ENCODE measurements around the gene BCAS3.

BCAS3 gene

GRCh38 chr17:61345061-61345460, 667.4 kb downstream of the BCAS3 start:
- H3K4me2 ChIP-seq (ENCODE audit: low read length) = no peak overlapping the region
- no peaks in the 10 kb centered on the region for H4K20me1 ChIP-seq (ENCODE audit: insufficient read depth, low read length)
- TF ChIP-seq EZH2phosphoT487 (IDR thresholded peaks at IDR 0.05; ENCODE audit: low read depth) (no peak), CTCF (IDR thresholded peaks at IDR 0.05; ENCODE audit: low read depth, low read length) (no peak)
- H3K27me3 ChIP-seq (ENCODE audit: low read depth, low read length) = no peaks in the 10 kb centered on the region
- H3K36me3 ChIP-seq (replicated peaks; ENCODE audit: low read depth, low read length) = no peaks in the 10 kb centered on the region
- H2AFZ ChIP-seq (ENCODE audit: low read depth, low read length) = no peak overlapping the region
- no peak overlapping the region for H3K4me3 ChIP-seq (ENCODE audit: low read length)
- H3K79me2 ChIP-seq (ENCODE audit: low read length) = no peaks in the 10 kb centered on the region
- no peaks in the 10 kb centered on the region for H3K4me1 ChIP-seq (ENCODE audit: low read length)
- no peak overlapping the region for H3K27ac ChIP-seq (ENCODE audit: low read length)
- no peak overlapping the region for H3K9ac ChIP-seq (ENCODE audit: low read length)
- no peaks in the 10 kb centered on the region for H3K9me3 ChIP-seq (ENCODE audit: insufficient read depth, low read length)

GRCh38 chr17:61345825-61346666, 668.4 kb downstream of the BCAS3 start:
- no peak overlapping the region for H2AFZ ChIP-seq (ENCODE audit: low read depth, low read length)
- no peaks in the 10 kb centered on the region for H3K4me1 ChIP-seq (ENCODE audit: low read length)
- no peak overlapping the region for H3K27ac ChIP-seq (ENCODE audit: low read length)
- no peak overlapping the region for H3K4me3 ChIP-seq (ENCODE audit: low read length)
- no peaks in the 10 kb centered on the region for H3K9me3 ChIP-seq (ENCODE audit: insufficient read depth, low read length)
- H3K27me3 ChIP-seq (ENCODE audit: low read depth, low read length) = no peaks in the 10 kb centered on the region
- H4K20me1 ChIP-seq (ENCODE audit: insufficient read depth, low read length) = no peaks in the 10 kb centered on the region
- no peaks in the 10 kb centered on the region for H3K79me2 ChIP-seq (ENCODE audit: low read length)
- TF ChIP-seq EZH2phosphoT487 (IDR thresholded peaks at IDR 0.05; ENCODE audit: low read depth) = no peak
- no peak for TF ChIP-seq CTCF (IDR thresholded peaks at IDR 0.05; ENCODE audit: low read depth, low read length)
- no peak overlapping the region for H3K4me2 ChIP-seq (ENCODE audit: low read length)
- H3K36me3 ChIP-seq (replicated peaks; ENCODE audit: low read depth, low read length) = no peaks in the 10 kb centered on the region
- H3K9ac ChIP-seq (ENCODE audit: low read length) = no peak overlapping the region

- H3K36me3 ChIP-seq (replicated peaks; ENCODE audit: low read depth, low read length) = no peaks in the 10 kb centered on the region
- no peaks in the 10 kb centered on the region for H3K79me2 ChIP-seq (ENCODE audit: low read length)
- H3K4me3 ChIP-seq (ENCODE audit: low read length) = no peak overlapping the region
- no peak overlapping the region for H3K27ac ChIP-seq (ENCODE audit: low read length)
- H3K9ac ChIP-seq (ENCODE audit: low read length) = no peak overlapping the region
- no peak overlapping the region for H2AFZ ChIP-seq (ENCODE audit: low read depth, low read length)
- H3K27me3 ChIP-seq (ENCODE audit: low read depth, low read length) = no peaks in the 10 kb centered on the region
- no peaks in the 10 kb centered on the region for H4K20me1 ChIP-seq (ENCODE audit: insufficient read depth, low read length)
- no peak overlapping the region for H3K4me2 ChIP-seq (ENCODE audit: low read length)
- no peaks in the 10 kb centered on the region for H3K9me3 ChIP-seq (ENCODE audit: insufficient read depth, low read length)
- no peaks in the 10 kb centered on the region for H3K4me1 ChIP-seq (ENCODE audit: low read length)
- TF ChIP-seq EZH2phosphoT487 (IDR thresholded peaks at IDR 0.05; ENCODE audit: low read depth) = no peak
- no peak; the same call in 1 of the 2 replicates for TF ChIP-seq CTCF (IDR thresholded peaks at IDR 0.05; ENCODE audit: low read depth, low read length)
Observed at GRCh38 chr17:61349350-61349749, 671.7 kb downstream of the BCAS3 start.

- Histone ChIP-seq H3K27ac (ENCODE audit: low read length) (no peak overlapping the region), H3K4me3 (ENCODE audit: low read length) (no peak overlapping the region), H3K4me1 (ENCODE audit: low read length) (no peaks in the 10 kb centered on the region), H3K9me3 (ENCODE audit: insufficient read depth, low read length) (no peaks in the 10 kb centered on the region), H3K36me3 (replicated peaks; ENCODE audit: low read depth, low read length) (no peaks in the 10 kb centered on the region), H2AFZ (ENCODE audit: low read depth, low read length) (no peak overlapping the region), H3K27me3 (ENCODE audit: low read depth, low read length) (no peaks in the 10 kb centered on the region), H3K9ac (ENCODE audit: low read length) (no peak overlapping the region), H3K4me2 (ENCODE audit: low read length) (no peak overlapping the region), H3K79me2 (ENCODE audit: low read length) (no peaks in the 10 kb centered on the region), H4K20me1 (ENCODE audit: insufficient read depth, low read length) (no peaks in the 10 kb centered on the region)
- TF ChIP-seq CTCF (IDR thresholded peaks at IDR 0.05; ENCODE audit: low read depth, low read length) = no peak
- TF ChIP-seq EZH2phosphoT487 (IDR thresholded peaks at IDR 0.05; ENCODE audit: low read depth) = no peak
Observed at GRCh38 chr17:61351745-61352407, 674.2 kb downstream of the BCAS3 start.

Data from OCI-LY3 (cell line).